Coronary artery (tissue), 2 donors: ENCODE data around the gene SELENOS.

ENCODE experiments used
- DNase-seq: peaks from one replicate; pipeline ENCODE4 v3.0.0-alpha.2; 2017; ENCODE audit warnings: low spot score
- H3K27ac ChIP-seq, 2 donors: fragments of 200-600 bp; sonication (generic); one replicate each; pipeline ENCODE4 v1.5.1; 2016 to 2019
- H3K4me3 ChIP-seq: fragments of 200-600 bp; sonication (generic); 2 replicates; pipeline ENCODE4 v1.5.1; 2016; ENCODE audit warnings: mild to moderate bottlenecking, moderate library complexity
- TF ChIP-seq, protein P1 (sequence below): fragments of 200-600 bp; sonication (generic); IDR thresholded peaks from one replicate; pipeline ENCODE4 v1.5.1; 2019; ENCODE audit warnings: antibody characterized with exemption

Gene SELENOS

DNA sequence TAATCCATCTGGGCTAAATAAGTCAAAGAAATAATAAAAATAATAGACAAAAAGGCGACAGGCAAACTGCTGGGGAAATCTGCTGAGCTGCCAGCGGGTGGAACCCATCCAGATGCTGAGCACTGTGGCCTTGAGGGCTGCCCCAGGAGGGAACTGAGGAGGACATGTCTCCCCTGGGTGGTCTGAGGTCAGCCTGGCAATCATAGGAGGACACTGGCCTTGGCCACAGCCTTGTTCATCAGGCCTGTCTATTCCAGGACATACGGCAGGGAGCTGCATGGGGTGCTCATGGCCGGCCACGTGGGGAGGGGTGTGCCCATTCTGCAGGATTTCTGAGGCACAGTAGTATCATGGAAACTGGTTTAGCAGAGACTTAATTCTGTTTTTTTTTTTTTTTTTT is 39.2 kb upstream of the SELENOS start:
- DNase-seq = no peak
- Histone ChIP-seq H3K4me3 (no peak overlapping the region), H3K27ac (no peak overlapping the region)
- TF ChIP-seq, protein P1, sequence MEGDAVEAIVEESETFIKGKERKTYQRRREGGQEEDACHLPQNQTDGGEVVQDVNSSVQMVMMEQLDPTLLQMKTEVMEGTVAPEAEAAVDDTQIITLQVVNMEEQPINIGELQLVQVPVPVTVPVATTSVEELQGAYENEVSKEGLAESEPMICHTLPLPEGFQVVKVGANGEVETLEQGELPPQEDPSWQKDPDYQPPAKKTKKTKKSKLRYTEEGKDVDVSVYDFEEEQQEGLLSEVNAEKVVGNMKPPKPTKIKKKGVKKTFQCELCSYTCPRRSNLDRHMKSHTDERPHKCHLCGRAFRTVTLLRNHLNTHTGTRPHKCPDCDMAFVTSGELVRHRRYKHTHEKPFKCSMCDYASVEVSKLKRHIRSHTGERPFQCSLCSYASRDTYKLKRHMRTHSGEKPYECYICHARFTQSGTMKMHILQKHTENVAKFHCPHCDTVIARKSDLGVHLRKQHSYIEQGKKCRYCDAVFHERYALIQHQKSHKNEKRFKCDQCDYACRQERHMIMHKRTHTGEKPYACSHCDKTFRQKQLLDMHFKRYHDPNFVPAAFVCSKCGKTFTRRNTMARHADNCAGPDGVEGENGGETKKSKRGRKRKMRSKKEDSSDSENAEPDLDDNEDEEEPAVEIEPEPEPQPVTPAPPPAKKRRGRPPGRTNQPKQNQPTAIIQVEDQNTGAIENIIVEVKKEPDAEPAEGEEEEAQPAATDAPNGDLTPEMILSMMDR = no peak

- Histone ChIP-seq H3K27ac (no peak overlapping the region), H3K4me3 (no peak overlapping the region)
- no peak for DNase-seq
- TF ChIP-seq, protein P1 = no peak
Observed at GRCh38 chr15:101315736-101316135, 38.5 kb upstream of the SELENOS start.

DNA sequence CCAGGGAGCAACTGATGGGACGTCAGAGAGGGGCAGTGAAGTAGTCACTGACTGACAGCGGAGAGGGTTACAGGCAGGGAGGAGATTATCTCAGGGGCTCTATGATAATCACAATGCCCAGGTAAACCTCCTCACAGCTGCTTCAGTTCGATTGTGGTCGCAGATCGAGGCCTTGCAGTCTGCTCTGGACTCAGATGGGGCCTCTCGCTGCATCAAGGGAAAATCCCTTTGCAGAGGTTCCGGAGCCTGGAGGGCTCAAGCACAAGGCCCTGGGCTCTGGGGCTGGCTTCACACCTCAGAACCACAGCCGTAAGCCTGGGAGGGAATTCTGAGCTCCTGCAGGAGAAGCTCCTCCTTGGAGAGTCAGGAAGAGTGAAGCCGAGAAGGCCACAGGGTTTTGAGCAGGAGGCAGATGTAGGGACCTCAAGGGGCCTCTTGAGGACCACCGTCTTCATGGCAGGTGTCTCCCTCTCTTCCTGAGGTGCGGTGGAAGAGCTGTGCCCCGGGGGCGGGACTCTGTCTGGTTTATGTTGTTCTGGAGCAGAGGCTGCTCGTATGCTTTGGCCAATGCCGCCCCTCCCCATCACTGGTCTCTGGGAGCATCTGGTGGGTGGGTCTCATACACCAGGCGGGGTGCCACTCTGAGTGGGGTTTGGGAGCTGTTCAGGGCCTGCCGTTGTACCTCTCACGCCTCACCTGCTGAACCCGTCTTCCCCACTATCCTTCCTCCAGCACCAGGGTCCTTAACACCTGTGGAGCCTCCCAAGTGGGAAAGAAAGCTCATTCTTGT is 37.2 kb upstream of the SELENOS start:
- DNase-seq = no peak
- TF ChIP-seq, protein P1 = no peak
- Histone ChIP-seq H3K27ac (no peak overlapping the region), H3K4me3 (no peak overlapping the region)

GRCh38 chr15:101313041-101313761 is 35.9 kb upstream of the SELENOS start:
- TF ChIP-seq, protein P1 = no peak
- DNase-seq = no peak
- Histone ChIP-seq H3K4me3 (no peak overlapping the region), H3K27ac (no peak overlapping the region)

GRCh38 chr15:101310508-101310907 is 33.2 kb upstream of the SELENOS start:
- H3K4me3 ChIP-seq = no peak overlapping the region
- TF ChIP-seq, protein P1 = no peak
- no peak overlapping the region for H3K27ac ChIP-seq
- DNase-seq = no peak

DNA sequence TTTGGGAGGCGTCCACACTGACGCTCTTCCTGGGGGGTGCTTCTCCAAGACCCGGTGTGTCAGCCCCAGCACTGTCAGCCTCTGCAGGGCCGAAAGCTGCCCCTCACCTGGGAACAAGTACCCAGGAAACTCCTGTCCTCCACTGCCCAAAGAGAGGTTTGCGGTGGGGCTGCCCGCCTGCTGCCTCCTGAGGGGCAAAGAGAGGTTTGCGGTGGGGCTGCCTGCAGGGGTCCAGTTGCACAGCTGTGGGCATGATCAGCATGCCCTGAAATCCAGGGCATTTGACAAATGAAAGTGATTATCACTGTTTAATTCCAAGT is 32.8 kb upstream of the SELENOS start:
- no peak overlapping the region for H3K4me3 ChIP-seq
- TF ChIP-seq, protein P1 = no peak
- no peak for DNase-seq
- H3K27ac ChIP-seq = no peak overlapping the region
